ENCODE results near the gene CPXM1. TPM values are rescaled to one million over a fixed set of nuclear protein-coding genes. Genes with fewer than 3 reads are reported as not detected.

Gene CPXM1
- total RNA-seq, 1 donor from 2014 or later, result 155 TPM

- peaks cover 2% of the 10 kb centered on the region for H3K36me3 Mint-ChIP-seq
Measured at GRCh38 chr20:2759143-2759542, 41.3 kb downstream of the CPXM1 start.

DNA sequence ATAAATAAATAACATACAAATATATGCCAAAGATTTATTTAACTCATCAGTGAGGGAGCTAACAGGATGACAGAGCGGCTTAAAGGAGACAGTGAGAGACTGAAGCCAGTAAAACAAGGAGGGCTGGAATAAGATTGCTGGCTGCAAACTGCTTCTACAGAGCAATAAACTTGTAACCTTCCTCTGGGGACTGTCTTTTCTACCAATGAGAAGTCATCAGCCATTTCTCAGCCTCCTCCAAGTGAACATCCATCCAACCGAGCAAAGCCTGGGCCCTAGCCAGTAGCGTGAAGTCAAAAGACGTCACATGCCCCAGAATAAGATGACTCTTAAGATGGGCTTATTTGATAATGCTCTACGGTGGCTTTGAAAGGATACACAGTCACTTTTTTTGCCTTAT, 42.5 kb downstream of the CPXM1 start:
- Mint-ChIP-seq H3K4me3 (no peak overlapping the region), H3K4me1 (peaks cover 12% of the 10 kb centered on the region), H3K27ac (no peak overlapping the region), H3K36me3 (peaks cover 3% of the 10 kb centered on the region), H3K9me3 (no peaks in the 10 kb centered on the region), H3K27me3 (ENCODE audit: low read depth) (peaks cover 50% of the 10 kb centered on the region)
- DNase-seq (ENCODE audit: low spot score in 2 of 2, unreplicated experiment in 2 of 2), result no peak
- TF ChIP-seq, protein P1, sequence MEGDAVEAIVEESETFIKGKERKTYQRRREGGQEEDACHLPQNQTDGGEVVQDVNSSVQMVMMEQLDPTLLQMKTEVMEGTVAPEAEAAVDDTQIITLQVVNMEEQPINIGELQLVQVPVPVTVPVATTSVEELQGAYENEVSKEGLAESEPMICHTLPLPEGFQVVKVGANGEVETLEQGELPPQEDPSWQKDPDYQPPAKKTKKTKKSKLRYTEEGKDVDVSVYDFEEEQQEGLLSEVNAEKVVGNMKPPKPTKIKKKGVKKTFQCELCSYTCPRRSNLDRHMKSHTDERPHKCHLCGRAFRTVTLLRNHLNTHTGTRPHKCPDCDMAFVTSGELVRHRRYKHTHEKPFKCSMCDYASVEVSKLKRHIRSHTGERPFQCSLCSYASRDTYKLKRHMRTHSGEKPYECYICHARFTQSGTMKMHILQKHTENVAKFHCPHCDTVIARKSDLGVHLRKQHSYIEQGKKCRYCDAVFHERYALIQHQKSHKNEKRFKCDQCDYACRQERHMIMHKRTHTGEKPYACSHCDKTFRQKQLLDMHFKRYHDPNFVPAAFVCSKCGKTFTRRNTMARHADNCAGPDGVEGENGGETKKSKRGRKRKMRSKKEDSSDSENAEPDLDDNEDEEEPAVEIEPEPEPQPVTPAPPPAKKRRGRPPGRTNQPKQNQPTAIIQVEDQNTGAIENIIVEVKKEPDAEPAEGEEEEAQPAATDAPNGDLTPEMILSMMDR (IDR thresholded peaks at IDR 0.05; ENCODE audit: unreplicated experiment), result no peak

More at GRCh38 chr20:2759143-2759542, 41.3 kb downstream of the CPXM1 start:
- no peak for DNase-seq (ENCODE audit: low spot score in 2 of 2, unreplicated experiment in 2 of 2)
- H3K4me3 Mint-ChIP-seq, result no peak overlapping the region
- TF ChIP-seq, protein P1 (IDR thresholded peaks at IDR 0.05; ENCODE audit: unreplicated experiment), result no peak
- peaks cover 13% of the 10 kb centered on the region for H3K4me1 Mint-ChIP-seq
- H3K27ac Mint-ChIP-seq, result no peak overlapping the region
- H3K9me3 Mint-ChIP-seq, result no peaks in the 10 kb centered on the region
- H3K27me3 Mint-ChIP-seq (ENCODE audit: low read depth), result peaks cover 48% of the 10 kb centered on the region

DNA sequence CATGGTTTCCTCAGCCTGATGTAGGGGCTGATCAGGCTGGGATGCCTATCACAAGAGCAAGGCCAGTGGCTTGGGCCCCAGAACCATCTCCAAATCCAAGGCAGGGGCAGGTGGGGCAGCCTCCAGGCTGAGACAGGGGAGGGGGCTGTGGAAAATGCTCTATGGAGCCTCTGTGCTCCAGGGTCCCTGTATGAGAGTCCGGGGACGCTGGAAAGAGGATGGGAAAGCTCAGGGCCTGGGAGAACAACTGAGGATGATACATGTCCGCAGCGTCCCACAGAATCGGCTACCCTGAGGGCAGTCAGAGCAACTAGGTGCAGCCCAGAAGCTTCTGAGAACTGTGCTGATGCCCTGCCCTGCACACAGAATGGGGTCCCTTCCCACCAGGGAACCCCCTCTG, 43.4 kb downstream of the CPXM1 start:
- H3K4me1 Mint-ChIP-seq, result peaks cover 7% of the 10 kb centered on the region
- H3K27me3 Mint-ChIP-seq (ENCODE audit: low read depth), result peaks cover 51% of the 10 kb centered on the region
- no peak for DNase-seq (ENCODE audit: low spot score in 2 of 2, unreplicated experiment in 2 of 2)
- H3K27ac Mint-ChIP-seq, result no peak overlapping the region
- H3K9me3 Mint-ChIP-seq, result no peaks in the 10 kb centered on the region
- no peak overlapping the region for H3K4me3 Mint-ChIP-seq
- TF ChIP-seq, protein P1 (IDR thresholded peaks at IDR 0.05; ENCODE audit: unreplicated experiment), result no peak
- H3K36me3 Mint-ChIP-seq, result peaks cover 3% of the 10 kb centered on the region

GRCh38 chr20:2756056-2756611, 44.3 kb downstream of the CPXM1 start:
- Mint-ChIP-seq H3K36me3 (peaks cover 3% of the 10 kb centered on the region), H3K4me3 (no peak overlapping the region), H3K4me1 (peaks cover 7% of the 10 kb centered on the region), H3K27ac (no peak overlapping the region), H3K27me3 (ENCODE audit: low read depth) (peaks cover 55% of the 10 kb centered on the region), H3K9me3 (no peaks in the 10 kb centered on the region)
- TF ChIP-seq, protein P1 (IDR thresholded peaks at IDR 0.05; ENCODE audit: unreplicated experiment), result no peak
- no peak for DNase-seq (ENCODE audit: low spot score in 2 of 2, unreplicated experiment in 2 of 2)

- Mint-ChIP-seq H3K36me3 (peaks cover 3% of the 10 kb centered on the region), H3K9me3 (no peaks in the 10 kb centered on the region), H3K27me3 (ENCODE audit: low read depth) (peaks cover 61% of the 10 kb centered on the region), H3K4me1 (peaks cover 13% of the 10 kb centered on the region), H3K27ac (no peak overlapping the region), H3K4me3 (no peak overlapping the region)
- TF ChIP-seq, protein P1 (IDR thresholded peaks at IDR 0.05; ENCODE audit: unreplicated experiment), result no peak
- no peak for DNase-seq (ENCODE audit: low spot score in 2 of 2, unreplicated experiment in 2 of 2)
Measured at GRCh38 chr20:2755451-2756055, 44.9 kb downstream of the CPXM1 start.

Data from mesothelial cell of epicardium (in vitro differentiated cells).